T-helper 2 cell treated with Interferon-gamma antibody and Interleukin-4, amounts not matched to agents 5 μg/mL and 100 μg/mL, for 36 hours (primary cell): ENCODE measurements around the gene PKHD1.

Experiments used
- DNase-seq: peaks from one replicate; pipeline ENCODE4 v3.0.0; 2021; ENCODE audit warnings: low spot score
- H3K27ac Mint-ChIP-seq: one replicate; pipeline ENCODE4 v1.8.0; 2021; ENCODE audit warnings: mild to moderate bottlenecking, mixed read lengths
- H3K27me3 Mint-ChIP-seq: one replicate; pipeline ENCODE4 v1.8.0; 2021; ENCODE audit warnings: low read depth, mixed read lengths
- H3K36me3 Mint-ChIP-seq: one replicate; pipeline ENCODE4 v1.8.0; 2021; ENCODE audit warnings: low read depth, mixed read lengths
- H3K4me1 Mint-ChIP-seq: one replicate; pipeline ENCODE4 v1.8.0; 2021; ENCODE audit warnings: low read depth, mixed read lengths
- H3K4me3 Mint-ChIP-seq: one replicate; pipeline ENCODE4 v1.8.0; 2022; ENCODE audit warnings: mild to moderate bottlenecking, moderate library complexity, mixed read lengths
- H3K9me3 Mint-ChIP-seq: one replicate; pipeline ENCODE4 v1.8.0; 2021; ENCODE audit warnings: mixed read lengths

The PKHD1 gene

GRCh38 chr6:52049252-52050050 is 38.0 kb downstream of the PKHD1 start:
- Mint-ChIP-seq H3K9me3 (no peaks in the 10 kb centered on the region), H3K27ac (no peak overlapping the region), H3K27me3 (peaks cover 17% of the 10 kb centered on the region), H3K36me3 (no peaks in the 10 kb centered on the region), H3K4me3 (no peak overlapping the region), H3K4me1 (no peaks in the 10 kb centered on the region)
- no peak for DNase-seq

- peaks cover 13% of the 10 kb centered on the region for H3K27me3 Mint-ChIP-seq
- H3K27ac Mint-ChIP-seq: no peak overlapping the region
- H3K4me1 Mint-ChIP-seq: no peaks in the 10 kb centered on the region
- DNase-seq: no peak
- H3K36me3 Mint-ChIP-seq: no peaks in the 10 kb centered on the region
- H3K4me3 Mint-ChIP-seq: no peak overlapping the region
- H3K9me3 Mint-ChIP-seq: no peaks in the 10 kb centered on the region
Measured at GRCh38 chr6:52046456-52046855, 41.0 kb downstream of the PKHD1 start.

- Mint-ChIP-seq H3K4me1 (no peaks in the 10 kb centered on the region), H3K27ac (no peak overlapping the region), H3K4me3 (no peak overlapping the region), H3K36me3 (no peaks in the 10 kb centered on the region), H3K27me3 (peaks cover 11% of the 10 kb centered on the region), H3K9me3 (no peaks in the 10 kb centered on the region)
- DNase-seq: no peak
Measured at GRCh38 chr6:52045481-52045880, 41.9 kb downstream of the PKHD1 start.

- H3K27ac Mint-ChIP-seq: no peak overlapping the region
- H3K27me3 Mint-ChIP-seq: peaks cover 9% of the 10 kb centered on the region
- no peak for DNase-seq
- no peak overlapping the region for H3K4me3 Mint-ChIP-seq
- H3K36me3 Mint-ChIP-seq: no peaks in the 10 kb centered on the region
- no peaks in the 10 kb centered on the region for H3K9me3 Mint-ChIP-seq
- no peaks in the 10 kb centered on the region for H3K4me1 Mint-ChIP-seq
Measured at GRCh38 chr6:52045033-52045432, 42.4 kb downstream of the PKHD1 start.

GRCh38 chr6:52042141-52042885 is 45.1 kb downstream of the PKHD1 start:
- no peak for DNase-seq
- H3K4me1 Mint-ChIP-seq: no peaks in the 10 kb centered on the region
- H3K9me3 Mint-ChIP-seq: peaks cover 3% of the 10 kb centered on the region
- peaks cover 6% of the 10 kb centered on the region for H3K27me3 Mint-ChIP-seq
- no peaks in the 10 kb centered on the region for H3K36me3 Mint-ChIP-seq
- no peak overlapping the region for H3K27ac Mint-ChIP-seq
- H3K4me3 Mint-ChIP-seq: no peak overlapping the region

GRCh38 chr6:52041134-52041533 is 46.3 kb downstream of the PKHD1 start:
- Mint-ChIP-seq H3K4me3 (no peak overlapping the region), H3K27ac (no peak overlapping the region), H3K27me3 (peaks cover 2% of the 10 kb centered on the region), H3K9me3 (peaks cover 3% of the 10 kb centered on the region), H3K36me3 (no peaks in the 10 kb centered on the region), H3K4me1 (no peaks in the 10 kb centered on the region)
- DNase-seq: no peak

GRCh38 chr6:52027699-52028098 is 59.7 kb downstream of the PKHD1 start:
- no peak for DNase-seq
- H3K4me1 Mint-ChIP-seq: no peaks in the 10 kb centered on the region
- H3K27me3 Mint-ChIP-seq: no peaks in the 10 kb centered on the region
- H3K4me3 Mint-ChIP-seq: no peak overlapping the region
- H3K9me3 Mint-ChIP-seq: peaks cover 3% of the 10 kb centered on the region
- no peak overlapping the region for H3K27ac Mint-ChIP-seq
- no peaks in the 10 kb centered on the region for H3K36me3 Mint-ChIP-seq

GRCh38 chr6:52024451-52025068 is 62.9 kb downstream of the PKHD1 start:
- Mint-ChIP-seq H3K27ac (no peak overlapping the region), H3K4me1 (no peaks in the 10 kb centered on the region), H3K36me3 (no peaks in the 10 kb centered on the region), H3K27me3 (peaks cover 7% of the 10 kb centered on the region), H3K4me3 (no peak overlapping the region), H3K9me3 (no peaks in the 10 kb centered on the region)
- DNase-seq: no peak

GRCh38 chr6:52022675-52023074 is 64.7 kb downstream of the PKHD1 start:
- no peak overlapping the region for H3K27ac Mint-ChIP-seq

GRCh38 chr6:52020945-52021570 is 66.4 kb downstream of the PKHD1 start:
- DNase-seq: no peak
- no peaks in the 10 kb centered on the region for H3K9me3 Mint-ChIP-seq
- H3K36me3 Mint-ChIP-seq: no peaks in the 10 kb centered on the region
- peaks cover 7% of the 10 kb centered on the region for H3K27me3 Mint-ChIP-seq
- no peaks in the 10 kb centered on the region for H3K4me1 Mint-ChIP-seq
- no peak overlapping the region for H3K4me3 Mint-ChIP-seq
- no peak overlapping the region for H3K27ac Mint-ChIP-seq

More at GRCh38 chr6:52022675-52023074, 64.7 kb downstream of the PKHD1 start:
- H3K4me3 Mint-ChIP-seq: no peak overlapping the region
- H3K9me3 Mint-ChIP-seq: no peaks in the 10 kb centered on the region
- DNase-seq: no peak
- H3K36me3 Mint-ChIP-seq: no peaks in the 10 kb centered on the region
- peaks cover 7% of the 10 kb centered on the region for H3K27me3 Mint-ChIP-seq
- H3K4me1 Mint-ChIP-seq: no peaks in the 10 kb centered on the region

- no peaks in the 10 kb centered on the region for H3K9me3 Mint-ChIP-seq
- DNase-seq: no peak
- no peak overlapping the region for H3K4me3 Mint-ChIP-seq
- no peaks in the 10 kb centered on the region for H3K4me1 Mint-ChIP-seq
- H3K36me3 Mint-ChIP-seq: no peaks in the 10 kb centered on the region
- H3K27me3 Mint-ChIP-seq: peaks cover 7% of the 10 kb centered on the region
- H3K27ac Mint-ChIP-seq: no peak overlapping the region
Measured at GRCh38 chr6:52019881-52020280, 67.5 kb downstream of the PKHD1 start.

- no peaks in the 10 kb centered on the region for H3K4me1 Mint-ChIP-seq
- no peaks in the 10 kb centered on the region for H3K36me3 Mint-ChIP-seq
- H3K4me3 Mint-ChIP-seq: no peak overlapping the region
- no peaks in the 10 kb centered on the region for H3K9me3 Mint-ChIP-seq
- no peak for DNase-seq
- no peak overlapping the region for H3K27ac Mint-ChIP-seq
- peaks cover 7% of the 10 kb centered on the region for H3K27me3 Mint-ChIP-seq
Measured at GRCh38 chr6:52019092-52019491, 68.3 kb downstream of the PKHD1 start.

GRCh38 chr6:52016915-52017748 is 70.3 kb downstream of the PKHD1 start:
- DNase-seq: no peak
- H3K27me3 Mint-ChIP-seq: peaks cover 12% of the 10 kb centered on the region
- H3K4me3 Mint-ChIP-seq: no peak overlapping the region
- H3K4me1 Mint-ChIP-seq: no peaks in the 10 kb centered on the region
- H3K27ac Mint-ChIP-seq: no peak overlapping the region
- no peaks in the 10 kb centered on the region for H3K9me3 Mint-ChIP-seq
- no peaks in the 10 kb centered on the region for H3K36me3 Mint-ChIP-seq
